Measurements from ENCODE around the gene PUS3.
A peak's percentile ranks its signal among the peaks of the same experiment; 100 is the strongest.

Gene PUS3, protein sequence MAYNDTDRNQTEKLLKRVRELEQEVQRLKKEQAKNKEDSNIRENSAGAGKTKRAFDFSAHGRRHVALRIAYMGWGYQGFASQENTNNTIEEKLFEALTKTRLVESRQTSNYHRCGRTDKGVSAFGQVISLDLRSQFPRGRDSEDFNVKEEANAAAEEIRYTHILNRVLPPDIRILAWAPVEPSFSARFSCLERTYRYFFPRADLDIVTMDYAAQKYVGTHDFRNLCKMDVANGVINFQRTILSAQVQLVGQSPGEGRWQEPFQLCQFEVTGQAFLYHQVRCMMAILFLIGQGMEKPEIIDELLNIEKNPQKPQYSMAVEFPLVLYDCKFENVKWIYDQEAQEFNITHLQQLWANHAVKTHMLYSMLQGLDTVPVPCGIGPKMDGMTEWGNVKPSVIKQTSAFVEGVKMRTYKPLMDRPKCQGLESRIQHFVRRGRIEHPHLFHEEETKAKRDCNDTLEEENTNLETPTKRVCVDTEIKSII

DNA sequence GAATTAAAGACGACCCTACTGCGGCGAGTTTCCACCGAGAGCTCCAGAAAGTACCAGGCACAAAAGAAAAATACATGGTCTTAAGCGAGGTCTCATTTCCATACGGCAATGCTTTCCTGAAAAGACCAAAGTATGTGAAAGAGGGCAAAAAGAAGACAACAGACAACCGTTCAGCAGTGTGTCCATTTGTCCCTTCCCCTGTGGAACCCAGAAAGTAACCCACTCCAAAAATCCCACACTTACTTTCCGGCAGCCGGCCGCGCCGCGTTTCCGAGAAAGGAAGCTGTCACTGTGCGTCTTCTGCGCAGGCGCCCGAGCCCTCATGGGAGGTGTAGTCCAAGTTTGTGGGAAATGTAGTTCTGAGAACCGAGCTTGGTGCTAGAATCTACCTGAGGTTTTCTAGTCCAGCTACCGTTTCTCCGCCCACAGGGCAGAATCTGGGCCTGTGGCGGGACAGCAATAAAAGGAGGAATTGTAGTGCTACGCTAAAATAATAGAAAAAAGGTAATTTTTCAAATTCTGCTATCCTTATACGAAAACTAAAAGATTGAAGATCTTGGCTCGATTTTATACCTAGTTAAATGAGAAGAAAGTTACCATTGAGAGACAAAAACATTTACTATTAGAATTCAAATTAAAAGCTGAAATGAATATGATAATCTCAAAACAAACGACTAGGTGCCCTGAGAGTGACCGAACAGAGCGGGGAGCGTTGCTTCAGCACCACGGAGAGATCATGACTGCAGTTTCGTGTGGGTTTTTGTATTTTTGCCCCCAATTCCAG lies at the start of gene PUS3:
TSS of gene PUS3 (minus strand) at position 280 of the 784 bp plus-strand sequence. CDS start 6,922 bp downstream, outside the sequence.
- peak; percentile 86 for DNase-seq

DNA sequence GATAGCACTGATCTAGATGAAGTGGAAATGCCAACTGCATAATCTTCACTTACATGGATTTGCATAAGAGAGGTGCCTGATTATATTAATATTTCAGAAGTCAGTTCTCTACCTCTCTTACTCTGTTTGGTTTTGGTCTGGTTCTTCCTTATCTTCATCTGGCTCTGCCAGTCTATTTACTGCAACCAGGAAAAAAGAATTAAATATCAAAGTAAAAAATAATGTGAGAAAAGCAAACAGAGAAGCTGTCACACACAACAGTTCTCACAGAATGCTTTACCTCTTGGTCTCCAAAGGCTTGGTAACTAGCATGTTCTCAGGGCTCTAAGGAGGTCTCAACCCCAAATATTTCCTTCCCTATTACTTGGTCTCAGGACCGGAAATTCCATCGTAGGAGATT lies 49.6 kb upstream of the PUS3 start:
- DNase-seq, result no peak

DNA sequence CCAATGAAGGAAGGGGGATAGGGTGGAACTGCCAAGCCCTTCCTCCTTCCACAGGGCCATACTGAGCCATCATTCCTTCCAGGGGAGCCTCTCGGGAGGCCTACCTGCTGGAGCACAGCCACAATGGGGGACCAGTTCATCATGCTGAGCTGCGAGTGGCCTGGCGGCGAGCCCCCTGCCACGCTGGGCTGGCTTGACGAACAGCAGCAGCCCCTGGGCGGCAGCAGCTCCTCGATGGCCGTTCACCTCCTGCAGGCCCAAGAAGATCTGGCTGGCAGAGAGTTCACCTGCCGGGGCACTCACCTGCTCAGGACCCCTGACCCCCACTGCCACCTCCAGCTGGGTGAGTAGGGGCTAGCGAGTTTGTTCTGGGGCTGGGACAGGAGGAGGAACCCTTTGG lies 48.7 kb upstream of the PUS3 start:
- no peak for DNase-seq

DNA sequence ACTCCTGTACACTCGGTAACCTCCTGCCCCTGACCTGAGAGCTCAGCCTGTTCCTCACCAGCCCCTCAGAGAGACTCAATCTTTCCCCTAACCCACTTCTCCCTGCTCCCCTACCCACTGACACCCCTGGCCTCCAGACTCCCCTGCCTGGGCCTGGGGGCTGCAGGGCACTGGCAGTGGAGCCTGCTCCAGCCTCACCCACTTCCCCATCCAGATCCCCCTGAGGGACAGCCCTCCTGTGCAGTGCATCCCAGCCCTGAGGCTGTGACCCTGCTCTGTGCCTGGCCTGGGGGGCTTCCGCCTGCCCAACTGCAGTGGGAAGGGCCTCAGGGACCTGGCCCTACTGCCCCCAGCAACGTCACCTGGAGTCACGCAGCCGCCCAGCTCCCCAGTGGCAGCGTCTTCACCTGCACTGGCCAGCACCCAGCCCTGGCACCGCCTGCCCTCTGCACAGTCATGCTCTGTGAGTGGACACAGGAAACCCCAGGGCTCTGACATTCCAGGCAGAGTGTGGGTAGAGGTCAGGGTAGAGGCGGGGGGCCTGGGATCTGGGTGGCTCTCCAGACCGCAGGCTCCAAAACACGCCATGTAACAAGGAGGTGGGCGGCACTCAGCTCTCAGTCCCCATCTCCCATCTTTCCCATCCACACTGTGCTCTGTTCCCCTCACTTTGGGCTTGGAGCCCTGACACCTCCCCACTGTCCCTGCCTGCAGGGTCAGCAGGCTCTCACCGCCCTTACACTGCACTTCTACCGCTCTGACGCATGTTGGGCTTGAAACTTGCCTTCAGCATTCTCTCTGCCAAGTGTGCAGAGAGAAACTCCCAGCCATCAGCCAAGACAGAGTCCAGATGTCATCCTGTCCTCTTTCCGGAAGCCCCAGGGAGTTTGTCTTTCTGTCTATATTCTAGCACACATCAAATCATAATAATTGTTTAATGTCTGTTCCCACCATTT lies 48.0 kb upstream of the PUS3 start:
- no peak for DNase-seq

DNA sequence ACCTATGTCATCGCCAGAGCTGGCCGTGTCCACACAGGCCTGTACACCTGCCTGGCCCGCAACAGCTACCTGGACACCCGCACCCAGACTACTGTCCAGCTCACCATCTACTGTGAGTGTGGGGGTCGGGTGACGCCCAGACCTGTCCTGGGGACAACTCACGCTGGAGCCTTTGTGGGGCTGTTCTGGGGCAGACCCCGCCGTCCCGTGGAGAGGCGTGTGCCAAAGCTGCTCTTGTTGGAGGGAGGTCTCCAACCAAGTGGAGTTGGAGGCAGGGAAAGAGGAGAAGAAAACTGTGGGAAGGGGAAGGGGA lies 47.1 kb upstream of the PUS3 start:
- no peak for DNase-seq

DNA sequence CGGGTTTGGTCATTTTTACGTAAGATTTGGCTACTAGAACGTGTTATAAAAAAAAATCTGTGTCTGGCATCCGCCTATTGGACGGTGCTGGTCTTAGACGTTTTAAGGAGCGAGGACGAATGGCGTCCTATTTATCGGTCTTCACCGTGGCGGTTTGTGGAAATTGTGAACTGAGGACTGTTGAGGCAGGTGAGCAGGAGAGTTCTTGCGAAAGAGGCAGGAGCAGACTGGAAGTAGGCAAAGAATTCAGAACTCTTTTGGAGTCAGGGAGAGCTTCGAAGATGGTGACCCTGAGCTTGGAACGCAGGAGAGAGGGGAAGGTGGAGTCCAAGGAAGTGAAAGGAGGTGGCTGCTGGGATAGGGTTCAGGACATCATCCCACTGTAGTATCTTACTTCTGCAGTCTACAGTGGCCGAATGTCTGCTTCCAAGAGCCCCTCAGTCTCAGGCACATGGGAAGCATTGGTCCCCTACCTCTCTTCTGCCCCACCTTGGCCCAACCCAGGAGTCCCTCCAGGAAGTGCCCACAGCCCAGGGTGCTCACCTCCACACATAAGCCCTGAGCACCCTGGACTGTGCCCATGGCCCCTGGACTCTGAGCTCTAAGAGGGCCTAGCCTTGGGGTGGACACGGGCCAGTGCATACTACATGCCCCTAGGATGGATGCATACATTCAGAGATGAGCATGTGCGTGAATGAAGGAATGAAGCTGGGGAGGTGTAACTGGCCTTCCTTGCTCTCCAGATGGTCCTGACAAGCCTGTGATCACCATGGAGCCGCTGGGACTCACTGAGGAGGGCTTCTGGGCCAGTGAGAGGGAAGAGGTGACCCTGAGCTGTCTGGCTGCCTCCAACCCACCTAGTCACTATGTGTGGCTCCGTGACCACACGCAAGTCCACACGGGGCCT lies 46.5 kb upstream of the PUS3 start:
- no peak for DNase-seq

DNA sequence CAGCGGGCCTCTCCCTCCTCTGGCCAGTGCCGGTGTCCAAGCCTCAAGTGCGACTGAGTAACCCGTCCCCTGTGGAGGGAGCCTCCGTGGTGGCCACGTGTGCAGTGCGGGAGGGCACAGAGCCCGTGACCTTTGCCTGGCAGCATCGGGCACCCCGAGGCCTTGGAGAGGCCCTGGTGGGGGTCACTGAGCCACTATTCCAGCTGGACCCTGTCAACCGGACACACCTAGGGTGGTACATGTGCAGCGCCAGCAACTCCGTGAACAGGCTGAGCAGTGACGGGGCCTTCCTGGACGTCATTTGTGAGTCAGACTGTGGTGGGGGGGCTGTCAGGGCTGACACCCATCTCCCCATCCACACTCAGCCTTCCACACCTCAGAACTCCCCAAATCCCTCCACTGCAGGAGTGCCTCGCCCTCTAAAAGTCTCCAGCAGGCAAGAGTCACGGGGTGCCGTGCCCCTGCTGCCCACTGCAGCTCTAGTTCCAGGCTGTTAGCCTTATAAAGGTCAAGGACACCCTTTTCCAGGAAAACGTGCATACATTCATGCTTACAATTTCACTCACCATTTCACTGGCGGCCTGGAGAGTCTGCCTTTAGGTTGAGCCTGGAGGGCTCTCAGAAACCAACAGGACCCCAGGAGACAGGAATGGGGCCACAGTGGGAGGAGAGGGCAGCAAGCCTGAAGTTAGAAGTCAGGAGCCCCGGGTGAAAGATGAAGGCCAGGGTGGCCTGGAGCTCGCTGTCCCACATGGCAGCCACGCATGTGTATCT lies 45.5 kb upstream of the PUS3 start:
- DNase-seq, result no peak

DNA sequence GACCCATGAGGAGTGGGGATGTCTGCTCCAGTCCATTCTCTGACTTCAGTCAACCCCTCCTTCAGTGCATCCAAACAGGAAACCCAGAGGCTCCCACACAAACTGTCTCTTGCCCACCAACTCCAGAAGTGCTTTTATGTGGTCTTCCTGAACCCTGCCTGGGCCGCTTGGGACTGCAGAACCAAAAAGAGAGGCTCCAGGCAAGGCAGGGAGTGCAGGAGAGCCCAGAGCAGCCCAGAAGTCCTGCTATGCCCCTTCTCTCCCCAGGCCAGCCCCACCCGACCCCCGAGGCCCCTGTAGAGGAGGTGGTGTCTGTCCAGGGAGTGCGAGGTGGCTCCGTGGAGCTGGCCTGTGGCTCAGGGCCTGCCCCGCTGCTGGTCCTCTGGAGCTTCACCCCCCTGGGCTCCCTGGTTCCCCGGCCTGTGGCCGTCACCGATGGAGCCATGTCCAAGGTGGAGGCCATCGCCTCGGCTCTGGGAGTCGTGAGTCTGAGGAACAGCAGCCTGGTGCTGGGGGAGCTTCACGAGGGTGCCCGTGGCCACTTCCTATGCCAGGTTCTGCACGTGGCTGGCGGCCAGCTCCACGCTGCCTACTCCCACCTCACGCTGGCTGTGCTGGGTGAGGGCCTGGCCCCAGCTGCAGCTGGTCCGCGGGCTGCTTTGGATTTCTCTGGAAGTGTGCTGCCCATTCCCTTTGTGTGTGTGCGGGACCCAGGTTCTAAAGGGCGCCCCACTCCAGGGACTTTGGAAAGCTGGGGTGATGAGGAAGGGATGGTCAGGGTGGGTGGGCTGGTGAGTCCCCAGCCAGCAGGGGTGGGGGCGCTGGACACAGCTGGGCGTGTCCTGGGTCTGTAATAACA lies 44.6 kb upstream of the PUS3 start:
- no peak for DNase-seq

DNA sequence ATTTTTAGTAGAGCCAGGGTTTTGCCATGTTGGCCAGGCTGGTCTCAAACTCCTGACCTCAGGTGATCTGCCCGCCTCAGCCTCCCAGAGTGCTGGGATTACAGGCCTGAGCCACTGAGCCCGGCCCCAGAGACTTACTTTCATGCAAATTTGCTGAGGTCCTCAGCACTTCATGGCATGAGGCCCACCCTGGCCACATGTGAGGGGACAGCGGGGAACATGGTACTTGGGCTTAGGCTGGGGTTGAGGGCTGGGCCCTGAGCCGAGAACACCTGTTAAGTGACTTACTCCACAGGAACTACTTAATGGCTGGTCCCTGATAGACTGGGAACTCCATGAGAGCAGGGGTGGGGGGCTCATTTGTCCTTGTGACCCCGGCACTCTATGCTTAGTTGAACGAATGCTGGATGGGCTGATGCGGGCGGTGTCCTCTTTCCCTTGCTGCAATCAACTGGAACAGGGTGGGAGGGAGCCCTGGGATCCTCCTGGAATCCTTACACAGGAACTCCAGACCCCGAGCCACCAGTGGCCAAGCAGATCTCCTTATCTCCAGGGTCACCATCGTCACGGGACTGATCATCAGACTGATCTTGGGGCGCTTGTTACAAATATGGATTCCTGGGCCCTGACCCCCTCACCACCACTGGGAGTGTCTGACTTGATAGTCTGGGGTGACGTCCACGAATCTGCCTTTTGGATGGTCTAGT lies 43.9 kb upstream of the PUS3 start:
- no peak for DNase-seq

DNA sequence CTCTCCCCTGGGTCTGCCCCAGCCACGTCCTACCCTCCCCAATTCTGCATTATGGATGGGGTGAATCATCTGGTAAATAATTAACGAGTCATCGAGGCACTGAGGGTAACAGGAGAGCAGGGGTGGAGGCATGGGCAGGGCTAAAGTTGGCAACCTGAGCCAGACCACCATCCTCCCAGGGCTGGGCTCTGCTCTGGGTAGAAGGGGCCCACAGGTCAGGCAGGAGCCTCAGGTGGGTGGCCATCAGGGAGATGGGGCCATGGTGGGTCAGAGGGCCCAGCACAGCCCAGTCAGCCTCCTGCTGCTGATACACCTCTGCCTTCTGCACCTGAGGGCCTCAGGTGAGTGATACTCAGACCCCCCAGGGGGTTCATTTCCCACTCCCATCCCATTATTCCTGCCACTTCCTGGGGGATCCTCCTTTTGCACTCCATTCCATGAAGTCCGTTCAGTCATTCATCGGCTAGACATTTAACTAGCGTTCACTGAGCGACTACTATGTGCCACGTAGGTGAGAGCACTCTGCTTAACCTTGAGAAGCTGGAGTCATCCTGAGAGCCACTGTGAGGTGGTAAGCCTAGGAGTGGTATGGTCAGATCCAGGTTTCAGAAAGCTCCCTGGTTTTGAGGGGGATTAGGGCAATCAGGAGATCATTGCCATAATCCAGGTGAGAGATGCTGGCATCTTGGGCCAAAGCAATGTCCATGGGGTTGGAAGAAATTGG lies 43.0 kb upstream of the PUS3 start, which contains the start of gene VSIG10L2:
TSS of gene VSIG10L2 (plus strand) at position 248 of the 724 bp plus-strand sequence. CDS start at position 260, 12 bp downstream.
- DNase-seq, result no peak

DNA sequence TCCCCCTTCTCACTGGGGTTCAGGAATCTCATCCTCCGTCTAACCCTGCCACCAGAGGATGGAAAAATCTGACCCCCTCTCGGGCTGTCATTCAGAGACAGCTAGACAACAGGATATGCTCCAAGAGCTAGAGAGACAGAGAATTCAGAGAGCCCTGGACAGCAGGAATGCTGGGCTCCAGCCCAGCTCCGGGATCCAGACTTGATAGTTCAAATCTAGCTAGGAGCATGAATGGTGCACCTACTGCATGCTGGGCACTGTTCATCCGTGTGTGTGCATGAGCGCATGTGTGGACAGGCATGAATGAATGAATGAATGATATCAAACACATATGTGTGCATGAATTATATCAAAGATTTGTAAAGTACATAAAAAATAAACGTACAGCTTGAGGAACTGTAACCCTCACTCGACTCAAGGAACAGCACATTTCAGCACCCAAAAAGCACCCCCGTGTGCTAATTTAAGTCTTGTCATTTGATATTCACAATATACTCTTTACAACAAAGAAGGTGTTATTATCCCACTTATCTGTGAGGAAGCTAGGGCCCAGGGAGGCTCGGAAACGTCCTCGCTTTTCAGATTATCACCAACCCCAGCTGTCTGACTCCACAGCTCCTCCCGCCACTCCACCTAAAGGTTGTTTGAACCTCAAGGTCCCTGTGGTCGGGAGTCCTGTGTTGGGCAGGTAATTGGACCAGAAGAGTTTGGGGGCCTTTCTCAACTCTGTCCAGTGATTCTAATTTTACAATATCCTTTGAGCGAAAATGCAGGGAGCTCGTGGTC lies 42.2 kb upstream of the PUS3 start:
- DNase-seq, result no peak

DNA sequence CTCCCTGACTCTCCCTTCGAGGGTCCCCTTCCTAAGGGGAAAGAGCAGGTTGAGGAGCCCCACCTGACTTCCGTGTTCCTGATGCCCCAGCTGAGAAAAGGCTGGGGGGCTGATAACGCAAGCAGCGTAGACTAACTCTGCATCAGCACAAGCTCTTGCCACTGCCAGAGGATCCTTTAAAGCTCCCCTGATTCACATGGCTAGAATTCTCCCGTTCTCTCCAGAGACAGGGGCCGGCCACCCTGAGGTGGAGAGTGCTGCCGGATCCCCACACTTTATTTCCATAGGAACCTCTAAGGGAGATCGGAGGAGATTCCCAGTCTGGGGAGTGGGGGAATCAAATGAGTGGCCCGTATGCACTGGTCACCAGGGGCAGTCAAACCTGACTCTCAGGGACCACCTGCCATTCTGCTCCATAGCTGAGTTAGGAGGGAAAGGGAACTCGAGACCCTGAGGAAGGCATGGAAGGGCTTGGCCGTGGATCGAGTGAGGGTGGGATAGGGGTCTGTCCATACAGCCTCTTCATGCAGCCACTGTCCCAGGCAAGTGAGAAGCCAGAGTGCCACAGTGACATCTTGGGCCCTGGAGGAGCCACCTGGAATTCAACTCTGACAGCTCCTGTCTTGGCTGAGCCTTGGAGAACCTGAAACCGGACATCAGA lies 41.5 kb upstream of the PUS3 start:
- no peak for DNase-seq

DNA sequence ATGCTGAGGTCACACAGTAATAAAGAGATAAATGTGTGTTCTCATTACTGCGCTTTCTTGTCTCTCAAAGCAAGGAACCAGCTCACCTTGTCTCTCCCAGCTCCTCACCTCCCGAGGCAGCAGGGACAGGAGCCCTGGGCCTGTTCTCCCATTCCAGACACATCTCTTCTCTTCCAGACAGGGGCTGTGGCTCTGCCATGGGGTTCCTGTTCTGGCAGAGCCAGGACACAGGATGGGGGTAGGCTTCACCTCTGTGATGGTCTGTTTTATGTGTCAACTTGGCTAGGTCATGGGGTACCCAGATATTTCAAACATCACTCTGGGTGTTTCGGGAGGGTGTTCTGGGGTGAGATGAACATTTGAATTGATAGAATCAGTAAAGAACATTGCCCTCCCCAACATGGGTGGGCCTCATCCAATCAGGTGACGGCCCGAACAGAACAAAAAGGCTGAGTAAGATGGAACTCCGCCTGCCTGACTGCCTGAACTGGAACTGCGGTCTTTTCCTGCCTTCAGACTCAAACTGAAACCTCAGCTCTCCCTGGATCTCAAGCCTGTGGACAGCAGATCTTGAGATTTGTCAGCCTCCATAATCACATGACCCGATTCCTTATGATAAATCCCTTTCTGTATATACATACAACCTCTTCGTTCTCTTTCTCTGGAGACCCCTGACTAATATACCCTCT lies 40.8 kb upstream of the PUS3 start:
- no peak for DNase-seq

DNA sequence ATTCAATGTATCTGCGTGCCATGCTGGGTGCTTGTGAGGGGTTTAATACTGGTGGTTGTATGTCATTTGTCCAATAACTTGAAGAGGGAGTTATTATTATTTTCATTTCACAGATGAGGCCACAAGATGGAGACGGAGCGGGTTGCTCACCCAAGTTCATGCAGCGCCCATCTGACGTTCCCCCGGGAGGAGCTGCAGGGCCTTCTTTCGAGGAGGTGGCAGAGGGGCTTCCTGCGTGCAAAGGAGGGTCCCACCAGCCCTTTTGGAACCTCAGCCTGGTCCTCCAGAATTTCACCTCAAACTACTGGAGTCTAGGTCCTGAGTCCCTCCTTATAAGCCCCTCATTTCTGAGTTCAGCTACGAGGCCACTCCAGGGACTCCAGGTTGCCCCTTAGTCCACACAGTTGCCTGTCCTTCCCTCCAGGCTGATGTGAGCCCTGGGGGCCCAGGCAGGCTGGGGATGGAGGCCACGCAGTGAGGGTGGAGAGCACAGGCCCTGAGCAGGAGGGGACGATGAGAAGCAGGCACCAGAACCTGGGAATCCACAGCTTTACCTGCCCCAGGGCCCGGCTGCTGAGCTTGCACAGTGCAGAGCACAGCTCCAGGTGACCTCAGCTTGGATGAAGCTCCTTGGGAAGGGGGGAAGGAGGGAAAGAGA lies 39.9 kb upstream of the PUS3 start:
- DNase-seq, result no peak

DNA sequence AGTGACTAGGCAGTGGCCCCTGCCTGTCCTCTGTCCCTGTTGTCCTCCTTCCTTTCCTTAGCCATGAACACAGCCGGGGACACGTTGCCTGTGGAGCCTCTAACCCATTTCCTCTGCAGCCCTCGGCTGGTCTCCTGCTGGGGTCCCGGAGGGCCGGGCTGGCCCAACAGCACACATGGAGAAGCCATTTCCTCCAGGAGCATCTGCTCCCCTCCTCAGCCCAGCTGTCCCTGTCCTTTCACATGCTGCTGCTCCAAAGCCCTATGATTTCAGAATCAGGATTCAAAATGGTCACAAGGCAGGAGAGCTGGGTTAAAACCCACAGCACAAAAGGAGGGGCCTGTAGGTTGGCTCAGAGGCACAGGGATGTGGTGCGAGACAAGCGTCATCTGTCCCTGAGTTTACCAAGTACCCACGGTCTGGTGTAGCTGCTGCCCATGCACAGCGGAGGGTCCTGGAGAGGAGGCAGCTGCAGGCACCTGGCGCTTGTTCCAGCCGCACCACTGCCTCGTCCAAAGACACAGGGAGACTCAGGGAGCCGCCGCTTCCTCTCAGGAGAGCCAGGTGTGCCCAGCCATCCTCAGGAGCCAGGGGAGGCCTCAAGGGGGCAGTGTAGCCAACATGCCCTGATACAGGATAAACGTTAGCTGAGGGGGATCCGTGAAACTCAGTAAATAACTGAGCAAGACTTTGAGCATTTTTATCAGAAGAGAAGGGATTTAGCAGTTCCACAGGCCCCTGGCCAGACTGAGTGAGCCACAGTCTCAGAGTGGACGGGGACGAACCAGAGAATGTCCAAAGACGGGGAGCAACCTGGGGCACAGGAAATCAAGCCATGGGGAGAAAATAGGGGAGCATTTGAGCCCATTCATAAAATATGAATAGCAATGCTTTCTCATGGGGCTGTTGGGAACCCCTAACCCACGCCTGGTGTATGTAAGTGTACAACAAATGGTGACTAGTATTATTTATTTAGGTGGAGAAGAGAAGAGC lies 38.9 kb upstream of the PUS3 start:
- DNase-seq, result peak; percentile 89
